Measurements from ENCODE around the gene LASP1NB.

Gene LASP1NB

GRCh38 chr17:38886643-38887010 lies 38.8 kb upstream of the LASP1NB start:
- H2BK15ac ChIP-seq (ENCODE audit: low read depth, low read length) = no peak overlapping the region
- ChIA-PET CTCF (no interaction called here), POLR2A (ENCODE audit: unreplicated experiment) (no interaction called here)
- H2BK120ac ChIP-seq (ENCODE audit: low read depth, low read length) = no peak overlapping the region
- H3K36me3 ChIP-seq (ENCODE audit: control insufficient read depth, insufficient read depth, low read length) = peaks cover 77% of the 10 kb centered on the region
- peaks cover 100% of the 10 kb centered on the region for H4K20me1 ChIP-seq (ENCODE audit: insufficient read depth, low read length)
- H2BK5ac ChIP-seq (ENCODE audit: low read depth, low read length, poor library complexity, severe bottlenecking) = no peak overlapping the region
- peaks cover 14 to 87% of the 10 kb centered on the region in 2 experiments; a peak in 3 of 4 replicates for H3K79me1 ChIP-seq (ENCODE audit: low read depth in 1 of 2, low read length in 2 of 2)
- intact Hi-C loops (cut with micrococcal nuclease) (no loop called here), dilution Hi-C loops (cut with HindIII; ENCODE audit: low sequenced_read_pairs, unreplicated experiment) (no loop called here), in situ Hi-C loops (cut with MboI; ENCODE audit: low sequenced_read_pairs) (no loop called here)
- no TSS peak for BruUV-seq (replicated peaks)
- no peak overlapping the region for H4K8ac ChIP-seq (ENCODE audit: low read depth in 2 of 2, low read length in 2 of 2)
- H3K18ac ChIP-seq (ENCODE audit: low read depth, low read length) = no peak overlapping the region
- H3K27me3 ChIP-seq (ENCODE audit: control insufficient read depth, insufficient read depth, low read length) = no peaks in the 10 kb centered on the region
- TF ChIP-seq CHD1 (IDR thresholded peaks at IDR 0.05; ENCODE audit: low read depth, low read length) = no peak
- no peak for TF ChIP-seq RAD21 (IDR thresholded peaks at IDR 0.05; ENCODE audit: low read length)
- no peak for TF ChIP-seq MAFK (IDR thresholded peaks at IDR 0.05; ENCODE audit: low read depth, low read length)
- no peak for TF ChIP-seq CEBPB (IDR thresholded peaks at IDR 0.05; ENCODE audit: low read depth, low read length)
- TF ChIP-seq NFE2L2 (IDR thresholded peaks at IDR 0.05; ENCODE audit: low read depth, low read length) = no peak
- TF ChIP-seq MAZ (IDR thresholded peaks at IDR 0.05; ENCODE audit: borderline replicate concordance, low read depth, low read length) = no peak
- TF ChIP-seq, protein P1, sequence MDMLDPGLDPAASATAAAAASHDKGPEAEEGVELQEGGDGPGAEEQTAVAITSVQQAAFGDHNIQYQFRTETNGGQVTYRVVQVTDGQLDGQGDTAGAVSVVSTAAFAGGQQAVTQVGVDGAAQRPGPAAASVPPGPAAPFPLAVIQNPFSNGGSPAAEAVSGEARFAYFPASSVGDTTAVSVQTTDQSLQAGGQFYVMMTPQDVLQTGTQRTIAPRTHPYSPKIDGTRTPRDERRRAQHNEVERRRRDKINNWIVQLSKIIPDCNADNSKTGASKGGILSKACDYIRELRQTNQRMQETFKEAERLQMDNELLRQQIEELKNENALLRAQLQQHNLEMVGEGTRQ (IDR thresholded peaks at IDR 0.05; ENCODE audit: low read depth, low read length) = no peak
- no peak for TF ChIP-seq FOS (IDR thresholded peaks at IDR 0.05; ENCODE audit: low read depth, low read length)
- TF ChIP-seq POLR2A (IDR thresholded peaks at IDR 0.05; ENCODE audit: low read depth, low read length) = no peak
- TF ChIP-seq RFX5 (IDR thresholded peaks at IDR 0.05; ENCODE audit: low read depth, low read length) = no peak
- TF ChIP-seq SMC3 (IDR thresholded peaks at IDR 0.05; ENCODE audit: low read depth, low read length) = no peak
- TF ChIP-seq MXI1 (IDR thresholded peaks at IDR 0.05; ENCODE audit: borderline replicate concordance, low read depth, low read length) = no peak
- no peak for TF ChIP-seq BHLHE40 (IDR thresholded peaks at IDR 0.05; ENCODE audit: low read depth, low read length)
- H3K4me2 ChIP-seq (ENCODE audit: low read depth, low read length) = no peak overlapping the region
- ATAC-seq (ENCODE audit: low read depth) (no peak), DNase-seq (no peak)
- H3K14ac ChIP-seq (replicated peaks; ENCODE audit: low read depth, low read length) = no peak overlapping the region
- H3K9ac ChIP-seq (ENCODE audit: low read depth, low read length) = no peak overlapping the region
- H3K56ac ChIP-seq (ENCODE audit: extremely low read depth, insufficient read depth, low read length) = no peak overlapping the region
- no peak overlapping the region for H3K27ac ChIP-seq (ENCODE audit: insufficient read depth, low read length)
- 0 out of 2 replicates have a peak overlapping the region, but pooled peaks have one; percentile 43 for H3K23ac ChIP-seq (ENCODE audit: low read depth, low read length)
- no CpG with 5 or more reads among the region's 8 CpGs for WGBS, 2 experiments (ENCODE audit: extremely low coverage in 2 of 2, insufficient read length in 1 of 2)
- H2AFZ ChIP-seq (replicated peaks; ENCODE audit: low read length, poor library complexity) = no peak overlapping the region
- peaks cover 47% of the 10 kb centered on the region for H3K9me1 ChIP-seq (ENCODE audit: insufficient read depth, low read length)
- no peak overlapping the region for H2BK20ac ChIP-seq (ENCODE audit: low read depth, low read length)
- no peak overlapping the region for H3K4me3 ChIP-seq (ENCODE audit: insufficient read depth, low read depth, low read length)
- no peak overlapping the region for H2AK5ac ChIP-seq (ENCODE audit: low read depth, low read length)
- H2AK9ac ChIP-seq (replicated peaks; ENCODE audit: low read depth, low read length, poor library complexity) = peak overlapping the region; percentile 1
- H3K4ac ChIP-seq (ENCODE audit: low read depth, low read length) = no peak overlapping the region
- H3K4me1 ChIP-seq (ENCODE audit: control insufficient read depth, insufficient read depth, low read length) = peaks cover 37% of the 10 kb centered on the region
- H4K5ac ChIP-seq (ENCODE audit: low read depth, low read length) = no peak overlapping the region
- no peaks in the 10 kb centered on the region for H3K9me3 ChIP-seq (ENCODE audit: control insufficient read depth, insufficient read depth, low read length)
- H4K91ac ChIP-seq (ENCODE audit: insufficient read depth, low read depth, low read length) = no peak overlapping the region

Data from IMR-90 (cell line).